COLO829 (cell line): Measurements from ENCODE around the gene C20orf204.
"Not testable (repeated sequence)": the region's sequence is repeated elsewhere in the genome, so short reads cannot be mapped to it uniquely, and the experiment has no call there.

ENCODE experiments used
- DNase-seq: peaks from one replicate; pipeline ENCODE4 v3.0.0; 2012; ENCODE audit warnings: low spot score

The C20orf204 gene

GRCh38 chr20:64083804-64084684 lies 48.1 kb downstream of the C20orf204 start, which contains the start of gene LKAAEAR1:
Gene LKAAEAR1, minus strand, starts transcription at chr20:64084398. Its CDS starts 179 bp downstream, at chr20:64084219.
- DNase-seq, result no peak

- DNase-seq, result no peak
These were observed 48.7 kb downstream of the C20orf204 start for GRCh38 chr20:64084685-64085152.

- no peak for DNase-seq
These were observed 50.8 kb downstream of the C20orf204 start for GRCh38 chr20:64086801-64087200.

- DNase-seq, result not testable (repeated sequence)
These were observed 51.3 kb downstream of the C20orf204 start for GRCh38 chr20:64087226-64087825.

GRCh38 chr20:64088586-64088985 lies 52.6 kb downstream of the C20orf204 start:
- not testable (repeated sequence) for DNase-seq
